B cell (primary cell): ENCODE data around the gene UCHL3. TPM values are rescaled to one million over a fixed set of nuclear protein-coding genes. Genes with fewer than 3 reads are reported as not detected.

ENCODE experiments used
- ATAC-seq: fragments of 200-7000 bp; cut with Tn5 transposase; one replicate; pipeline ENCODE4 v1.10.0; 2021; ENCODE audit warnings: low read depth, mild to moderate bottlenecking, moderate number of reproducible peaks, moderate library complexity
- CTCF ChIA-PET: fragments of 350-600 bp; sonication (Branson Sonifier 250); formaldehyde crosslinking; loops from one replicate; lab custom pipeline; 2021; ENCODE audit warnings: antibody characterized with exemption, inconsistent platforms; lab: Charles Lee
- POLR2A ChIA-PET: fragments of 350-600 bp; sonication (Branson Sonifier 250); formaldehyde crosslinking; loops from one replicate; lab custom pipeline; 2021; ENCODE audit warnings: antibody characterized with exemption; lab: Charles Lee
- DNase-seq: peaks from one replicate; pipeline ENCODE4 v3.0.0; 2013
- H2AFZ ChIP-seq: 2 replicates; pipeline ENCODE4 v1.6.1; 2012; ENCODE audit warnings: mild to moderate bottlenecking, low read depth, low read length; ENCODE audit not compliant: insufficient read depth, poor library complexity, severe bottlenecking
- H3K27ac ChIP-seq, 2 donors: 1 replicate in 1 of 2; 2 replicates in 1 of 2; pipeline ENCODE4 v1.5.1; 2012 to 2013; ENCODE audit warnings: low read length in 2 of 2, mild to moderate bottlenecking in 2 of 2, moderate library complexity in 1 of 2
- H3K27me3 ChIP-seq, 4 experiments: fragments of 200-600 bp in 1 of 4; sonication (generic) in 1 of 4; replicated peaks in 1 of 4; 1 replicate in 2 of 4; 2 replicates in 2 of 4; pipeline versions ENCODE4 v1.6.1 to v1.7.0; 2013 to 2016; ENCODE audit warnings: low read length in 3 of 4, mild to moderate bottlenecking in 2 of 4, mixed read lengths in 1 of 4, moderate library complexity in 1 of 4; ENCODE audit not compliant: insufficient read depth in 4 of 4, control insufficient read depth in 3 of 4; ENCODE audit errors: control extremely low read depth in 1 of 4
- H3K36me3 ChIP-seq, 2 experiments: replicated peaks in 1 of 2; 1 replicate in 1 of 2; 2 replicates in 1 of 2; pipeline versions ENCODE4 v1.6.1 to v1.7.1; 2013; ENCODE audit warnings: low read length in 1 of 2; ENCODE audit not compliant: insufficient read depth in 2 of 2, control insufficient read depth in 1 of 2; ENCODE audit errors: control extremely low read depth in 1 of 2, extremely low read depth in 1 of 2
- H3K4me1 ChIP-seq, 2 donors: fragments of 200-600 bp in 1 of 2; sonication (generic) in 1 of 2; 1 replicate in 1 of 2; 2 replicates in 1 of 2; pipeline versions ENCODE4 v1.5.1 to v1.6.1; 2013 to 2017; ENCODE audit warnings: low read length in 2 of 2; ENCODE audit not compliant: control insufficient read depth in 2 of 2, insufficient read depth in 2 of 2
- H3K4me2 ChIP-seq: replicated peaks from 2 replicates; pipeline ENCODE3; 2012; ENCODE audit warnings: mild to moderate bottlenecking, low read depth, low read length; ENCODE audit not compliant: poor library complexity, severe bottlenecking
- H3K4me3 ChIP-seq, 5 experiments: fragments of 200-600 bp in 1 of 5; sonication (generic) in 1 of 5; 1 replicate in 3 of 5; 2 replicates in 2 of 5; pipeline versions ENCODE4 v1.5.1 to v1.7.0; 2011 to 2016; ENCODE audit warnings: low read length in 4 of 5, mild to moderate bottlenecking in 4 of 5, low read depth in 2 of 5, control low read depth in 1 of 5, moderate library complexity in 1 of 5; ENCODE audit not compliant: insufficient read depth in 1 of 5; ENCODE audit errors: control extremely low read depth in 1 of 5, extremely low read depth in 1 of 5
- H3K79me2 ChIP-seq: fragments of 200-600 bp; sonication (generic); one replicate; pipeline ENCODE4 v1.6.0; 2016; ENCODE audit warnings: low read length; ENCODE audit not compliant: control insufficient read depth, insufficient read depth
- H3K9ac ChIP-seq: fragments of 200-600 bp; sonication (generic); 2 replicates; pipeline ENCODE4 v1.6.1; 2017; ENCODE audit warnings: mild to moderate bottlenecking, low read length, moderate library complexity
- H3K9me3 ChIP-seq, 3 donors: one replicate each; pipeline versions ENCODE4 v1.6.1 to v1.7.1; 2013; ENCODE audit warnings: low read length in 2 of 3; ENCODE audit not compliant: control insufficient read depth in 2 of 3, insufficient read depth in 1 of 3; ENCODE audit errors: control extremely low read depth in 1 of 3
- H4K20me1 ChIP-seq: 2 replicates; pipeline ENCODE4 v1.6.0; 2012; ENCODE audit warnings: mild to moderate bottlenecking, low read length; ENCODE audit not compliant: insufficient read depth, control insufficient read depth, poor library complexity, severe bottlenecking
- H3K27ac Mint-ChIP-seq: one replicate; pipeline ENCODE4 v1.8.0; 2021; ENCODE audit warnings: mixed read lengths
- H3K27me3 Mint-ChIP-seq: one replicate; pipeline ENCODE4 v1.8.0; 2021; ENCODE audit warnings: mixed read lengths
- H3K4me1 Mint-ChIP-seq: one replicate; pipeline ENCODE4 v1.8.0; 2021; ENCODE audit warnings: mixed read lengths
- H3K4me3 Mint-ChIP-seq: one replicate; pipeline ENCODE4 v1.8.0; 2021; ENCODE audit warnings: mixed read lengths
- H3K9me3 Mint-ChIP-seq: one replicate; pipeline ENCODE4 v1.8.0; 2022; ENCODE audit warnings: mixed read lengths; ENCODE audit not compliant: insufficient read depth
- CTCF ChIP-seq: fragments of 200-600 bp; IDR thresholded peaks from one replicate; pipeline ENCODE4 v1.8.0; 2022; ENCODE audit warnings: antibody characterized with exemption, mild to moderate bottlenecking
- EZH2 ChIP-seq: IDR thresholded peaks from 2 replicates; pipeline ENCODE4 v1.6.1; 2012; ENCODE audit warnings: borderline replicate concordance, low read depth, mild to moderate bottlenecking, moderate library complexity, low read length; ENCODE audit not compliant: insufficient read depth, poor library complexity, severe bottlenecking
- WGBS: methylation state at CpG from one replicate; pipeline ENCODE4 v1.1.5; 2013; ENCODE audit warnings: missing lambda C conversion rate; ENCODE audit not compliant: insufficient coverage; 5-methylcytosine and 5-hydroxymethylcytosine counted together
- intact Hi-C: fragments of 100-400 bp; cut with micrococcal nuclease; formaldehyde crosslinking; loops from one replicate; pipeline ENCODE4 v1.10.0; 2022
- polyA minus RNA-seq: library from RNA; depleted of rRNA, polyadenylated mRNA; stranded (reverse); fragments of >200 nt; gene quantifications from 2 replicates; pipeline ENCODE4 v1.2.3, GENCODE V29; 2012
- polyA plus RNA-seq: library from polyadenylated mRNA; depleted of rRNA; stranded (reverse); fragments of >200 nt; gene quantifications from 2 replicates; pipeline ENCODE4 v1.2.3, GENCODE V29; 2012
- total RNA-seq, 2 donors: library from RNA; stranded (reverse); fragments of 120-200 nt in 1 of 2; gene quantifications; 1 replicate in 1 of 2; 2 replicates in 1 of 2; pipeline versions ENCODE4 v1.2.3 to v1.2.4, GENCODE V29; 2013 to 2022

UCHL3 gene
- total RNA-seq (13.5 and 16.8 TPM in 2 replicates), polyA plus RNA-seq (13.3 and 14.9 TPM in 2 replicates), polyA minus RNA-seq (3.0 and 8.6 TPM in 2 replicates)
- 29.6 TPM for total RNA-seq (2013)

- WGBS = under 1% methylated on average over 69 of the region's 74 CpGs
- peak within 1 kb of the TSS; percentile 99 for H3K27ac Mint-ChIP-seq
- H3K9me3 Mint-ChIP-seq = no peaks in the 10 kb centered on the region
- H3K4me3 ChIP-seq = peak within 1 kb of the TSS; percentile 67 to 96 (median 93)
- H3K4me1 Mint-ChIP-seq = peaks cover 30% of the 10 kb centered on the region
- no peaks in the 10 kb centered on the region for H3K27me3 ChIP-seq
- no peaks in the 10 kb centered on the region for H3K36me3 ChIP-seq
- no peaks in the 10 kb centered on the region for H3K27me3 Mint-ChIP-seq
- H3K4me1 ChIP-seq = peaks cover 13 to 14% of the 10 kb centered on the region in 2 donors
- TF ChIP-seq EZH2 (no peak), CTCF (peak; percentile 89)
- peak within 1 kb of the TSS; percentile 95 for H3K4me3 Mint-ChIP-seq
- peak within 1 kb of the TSS; percentile 86 for H3K9ac ChIP-seq
- H3K4me2 ChIP-seq = peak within 1 kb of the TSS; percentile 92
- DNase-seq (peak; percentile 98), ATAC-seq (peak; percentile 92)
- peak within 1 kb of the TSS; percentile 81 to 92 for H3K27ac ChIP-seq
- H4K20me1 ChIP-seq = no peaks in the 10 kb centered on the region
- ChIA-PET CTCF (interaction anchor here (0.7 to 2.5 kb wide), 8 partner anchors 9 to 183 kb away, joined by 3 to 13 read pairs (median 4); partner anchors contain the start of genes COMMD6 and TBC1D4), POLR2A (no interaction called here)
- H2AFZ ChIP-seq = peak within 1 kb of the TSS; percentile 96
- H3K79me2 ChIP-seq = peaks cover 33% of the 10 kb centered on the region
- intact Hi-C loops = loop anchor here (1.0 to 5.0 kb wide), 7 partner anchors 12 to 1777 kb away; partner anchors contain the start of genes COMMD6, KCTD12, KLF12 and LMO7
- H3K9me3 ChIP-seq = no peaks in the 10 kb centered on the region
These were observed at the start of gene UCHL3 for GRCh38 chr13:75549262-75550158. UCHL3 (plus strand) TSS chr13:75549791; CDS start chr13:75549821, 30 bp downstream.

DNA sequence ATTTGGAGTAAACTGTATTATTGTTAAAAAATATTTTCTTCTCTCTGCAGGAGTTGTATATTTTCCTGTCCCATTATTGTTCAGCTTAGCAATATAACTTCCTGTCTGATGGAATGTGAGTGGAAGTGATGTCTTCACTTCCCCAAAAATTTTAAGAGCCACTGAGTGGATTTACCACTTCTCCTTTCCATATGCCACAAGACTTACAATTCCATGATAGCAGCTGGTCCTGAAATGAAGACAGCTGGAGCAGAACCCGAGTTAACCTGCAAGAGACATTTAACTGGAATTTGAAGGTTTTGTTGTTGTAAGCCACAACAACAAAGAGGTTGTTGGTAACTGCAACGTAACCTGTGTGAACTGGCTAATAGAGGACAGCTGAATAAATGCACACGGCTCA is 44.3 kb upstream of the UCHL3 start:
- H3K4me1 ChIP-seq = peaks cover 0 to 6% of the 10 kb centered on the region in 2 donors
- intact Hi-C loops = no loop called here
- DNase-seq (no peak), ATAC-seq (no peak)
- no peaks in the 10 kb centered on the region for H3K79me2 ChIP-seq
- no peak overlapping the region for H3K9ac ChIP-seq
- no peaks in the 10 kb centered on the region for H3K36me3 ChIP-seq
- H3K4me2 ChIP-seq = no peak overlapping the region
- H3K27me3 Mint-ChIP-seq = no peaks in the 10 kb centered on the region
- H4K20me1 ChIP-seq = no peaks in the 10 kb centered on the region
- H3K9me3 ChIP-seq = peaks cover 0 to 5% (median 0%) of the 10 kb centered on the region in 3 donors
- no peak overlapping the region for H3K4me3 ChIP-seq
- no peak overlapping the region for H3K27ac Mint-ChIP-seq
- CTCF ChIA-PET = no interaction called here
- no peaks in the 10 kb centered on the region for H3K27me3 ChIP-seq
- POLR2A ChIA-PET = no interaction called here
- no peak overlapping the region for H3K4me3 Mint-ChIP-seq
- no peak overlapping the region for H3K27ac ChIP-seq
- H3K9me3 Mint-ChIP-seq = no peaks in the 10 kb centered on the region
- TF ChIP-seq CTCF = no peak
- no peak for TF ChIP-seq EZH2
- peaks cover 3% of the 10 kb centered on the region for H3K4me1 Mint-ChIP-seq
- no peak overlapping the region for H2AFZ ChIP-seq
- 40% methylated on average over 1 of the region's 3 CpGs for WGBS
